K562 (cell line): ENCODE measurements around the gene LEO1. TPM values are rescaled to one million over a fixed set of nuclear protein-coding genes. Genes with fewer than 3 reads are reported as not detected.

ENCODE experiments used
- ATAC-seq: fragments of 200-7000 bp; cut with Tn5 transposase; 3 replicates; pipeline ENCODE4 v1.9.1; 2020; ENCODE audit warnings: moderate library complexity
- BruUV-seq: library from RNA; stranded (reverse); fragments of 400-500 nt; replicated peaks from 2 replicates; lab custom pipeline; 2021; lab: Mats Ljungman, UMichigan
- CTCF ChIA-PET: fragments of 300-600 bp; formaldehyde crosslinking; extraction: SDS; loops from one replicate; lab custom pipeline; 2021; ENCODE audit warnings: low intra/inter-chr PET ratio; lab: Yijun Ruan, JAX
- POLR2A ChIA-PET: fragments of 300-600, 350-650 bp; sonication (Branson Sonifier 250); formaldehyde crosslinking; extraction: SDS; loops from one replicate; lab custom pipeline; 2021; ENCODE audit warnings: antibody characterized with exemption, inconsistent platforms; lab: Yijun Ruan, JAX
- DNase-seq, 4 experiments: peaks; one replicate each; pipeline versions ENCODE4 v3.0.0 to v3.0.0-alpha.2; 2011 to 2018; ENCODE audit warnings: low spot score in 3 of 4, mixed read lengths in 3 of 4; ENCODE audit errors: extremely low read depth in 1 of 4
- FAIRE-seq: peaks from 2 replicates; lab custom pipeline; 2011; peaks lifted over from hg19 to GRCh38; lab: Jason Lieb, UNC
- H2AFZ ChIP-seq: 2 replicates; pipeline ENCODE4 v1.6.0; 2011; ENCODE audit warnings: low read depth, low read length, control low read depth, inconsistent platforms
- H3K27ac ChIP-seq: fragments of 200-600 bp; 3 replicates; pipeline ENCODE4 v1.8.0; 2011; ENCODE audit warnings: low read depth, mild to moderate bottlenecking, control low read depth, inconsistent platforms, low read length, moderate library complexity, mixed read lengths; ENCODE audit errors: extremely low read depth
- H3K27me3 ChIP-seq, 2 experiments: fragments of 300-600 bp in 1 of 2; 2 replicates in 1 of 2; 3 replicates in 1 of 2; pipeline versions ENCODE4 v1.6.0 to v1.8.0; 2011; ENCODE audit warnings: inconsistent platforms in 2 of 2, low read length in 2 of 2, mild to moderate bottlenecking in 1 of 2, mixed read lengths in 1 of 2, moderate library complexity in 1 of 2; ENCODE audit not compliant: control insufficient read depth in 2 of 2, insufficient read depth in 2 of 2
- H3K36me3 ChIP-seq: fragments of 300-600 bp; 3 replicates; pipeline ENCODE4 v1.8.0; 2011; ENCODE audit warnings: mild to moderate bottlenecking, low read length, inconsistent platforms; ENCODE audit not compliant: control insufficient read depth, insufficient read depth
- H3K4me1 ChIP-seq, 2 experiments: fragments of 200-600 bp in 1 of 2; replicated peaks in 1 of 2; 2 replicates in 1 of 2; 3 replicates in 1 of 2; pipeline versions ENCODE4 v1.5.1 to v1.8.0; 2011; ENCODE audit warnings: inconsistent platforms in 2 of 2, low read length in 2 of 2, mild to moderate bottlenecking in 1 of 2, mixed read lengths in 1 of 2, moderate library complexity in 1 of 2; ENCODE audit not compliant: control insufficient read depth in 2 of 2, insufficient read depth in 2 of 2
- H3K4me2 ChIP-seq: 2 replicates; pipeline ENCODE4 v1.6.1; 2011; ENCODE audit warnings: low read length, control low read depth, inconsistent platforms, mixed read lengths; ENCODE audit not compliant: insufficient read depth
- H3K4me3 ChIP-seq: fragments of 200-600 bp; sonication (generic), shearing (Covaris generic); 2 replicates; pipeline ENCODE4 v1.5.1; 2016; ENCODE audit warnings: control low read depth, inconsistent platforms
- H3K79me2 ChIP-seq: fragments of 200-600 bp; 3 replicates; pipeline ENCODE4 v1.8.0; 2011; ENCODE audit warnings: low read length, inconsistent platforms; ENCODE audit not compliant: control insufficient read depth, insufficient read depth
- H3K9ac ChIP-seq, 2 experiments: 2 replicates each; pipeline versions ENCODE4 v1.6.0 to v1.6.1; 2011; ENCODE audit warnings: low read depth in 2 of 2, low read length in 2 of 2, control low read depth in 1 of 2, inconsistent platforms in 1 of 2, mild to moderate bottlenecking in 1 of 2, mixed read lengths in 1 of 2; ENCODE audit not compliant: insufficient read depth in 1 of 2
- H3K9me1 ChIP-seq: one replicate; pipeline ENCODE4 v1.6.0; 2011; ENCODE audit warnings: inconsistent platforms, mild to moderate bottlenecking, low read length, moderate library complexity; ENCODE audit not compliant: control insufficient read depth, insufficient read depth
- H3K9me3 ChIP-seq: replicated peaks from 2 replicates; pipeline ENCODE4 v1.5.1; 2011; ENCODE audit warnings: low read depth, low read length, inconsistent platforms; ENCODE audit not compliant: control insufficient read depth, insufficient read depth
- H4K20me1 ChIP-seq: replicated peaks from 2 replicates; pipeline ENCODE4 v1.6.1; 2011; ENCODE audit warnings: low read length, inconsistent platforms, mixed read lengths; ENCODE audit not compliant: control insufficient read depth, insufficient read depth
- ATF1 ChIP-seq, 2 experiments: fragments of 450-650 bp in 1 of 2; IDR thresholded peaks; 2 replicates each; pipeline ENCODE4 v1.6.1; 2016; ENCODE audit warnings: missing compliant biosample characterization in 1 of 2, missing genetic modification characterization in 1 of 2
- ELF2 ChIP-seq: fragments of 250-450 bp; sonication (Bioruptor Pico); IDR thresholded peaks from 2 replicates; pipeline ENCODE4 v1.5.0; 2021; ENCODE audit warnings: mild to moderate bottlenecking
- ESRRA ChIP-seq: fragments of 450-650 bp; IDR thresholded peaks from 2 replicates; pipeline ENCODE4 v1.6.1; 2014; ENCODE audit warnings: low read depth, mild to moderate bottlenecking, moderate library complexity, borderline replicate concordance
- ESRRB ChIP-seq: fragments of 250-450 bp; sonication (Bioruptor Pico); IDR thresholded peaks from 2 replicates; pipeline ENCODE4 v1.5.0; 2020; ENCODE audit warnings: mild to moderate bottlenecking, moderate library complexity, borderline replicate concordance
- IFI16 ChIP-seq: fragments of 250-450 bp; sonication (Bioruptor Pico); IDR thresholded peaks from 2 replicates; pipeline ENCODE4 v2.1.2; 2022; ENCODE audit warnings: mild to moderate bottlenecking, inconsistent platforms
- KDM5B ChIP-seq: fragments of 200-600 bp; sonication (generic); IDR thresholded peaks from 2 replicates; pipeline ENCODE4 v1.6.1; 2012; ENCODE audit warnings: low read depth, mild to moderate bottlenecking, moderate library complexity, low read length, control low read depth, inconsistent platforms; ENCODE audit not compliant: insufficient replicate concordance
- LARP7 ChIP-seq: fragments of 450-650 bp; IDR thresholded peaks from 2 replicates; pipeline ENCODE4 v1.6.1; 2016
- PHB ChIP-seq: fragments of 250-450 bp; sonication (Bioruptor Pico); IDR thresholded peaks from 2 replicates; pipeline ENCODE4 v1.5.0; 2021
- PKNOX1 ChIP-seq: fragments of 450-650 bp; IDR thresholded peaks from 2 replicates; pipeline ENCODE4 v1.6.1; 2016
- PREB ChIP-seq: sonication (generic); formaldehyde crosslinking; IDR thresholded peaks from 2 replicates; pipeline ENCODE4 v1.8.1; 2023; ENCODE audit warnings: mild to moderate bottlenecking, missing genetic modification reagents
- RFX7 ChIP-seq: fragments of 250-450 bp; sonication (Bioruptor Pico); IDR thresholded peaks from 2 replicates; pipeline ENCODE4 v1.5.1; 2021; ENCODE audit warnings: mild to moderate bottlenecking
- SIX5 ChIP-seq, 2 experiments: IDR thresholded peaks; 2 replicates each; pipeline ENCODE4 v1.6.1; 2011; ENCODE audit warnings: low read length in 2 of 2, borderline replicate concordance in 1 of 2, low read depth in 1 of 2, mild to moderate bottlenecking in 1 of 2, moderate library complexity in 1 of 2; ENCODE audit not compliant: insufficient read depth in 1 of 2
- ZKSCAN1 ChIP-seq: fragments of 150-350 bp; IDR thresholded peaks from 2 replicates; pipeline ENCODE4 v1.6.1; 2016; ENCODE audit warnings: low read depth, low read length
- ZNF134 ChIP-seq: fragments of 250-450 bp; sonication (Bioruptor Pico); conservative IDR thresholded peaks from 2 replicates; pipeline ENCODE4 v1.4.0; 2020
- ZNF445 ChIP-seq: fragments of 250-450 bp; sonication (Bioruptor Pico); IDR thresholded peaks from 2 replicates; pipeline ENCODE4 v1.4.0; 2020; ENCODE audit warnings: low read depth, mild to moderate bottlenecking, moderate library complexity
- ZNF511 ChIP-seq: sonication (generic); formaldehyde crosslinking; IDR thresholded peaks from 2 replicates; pipeline ENCODE4 v1.8.0; 2022; ENCODE audit warnings: mild to moderate bottlenecking, missing genetic modification reagents
- ZNF766 ChIP-seq: fragments of 200-800 bp; sonication (Bioruptor generic); conservative IDR thresholded peaks from 2 replicates; pipeline ENCODE4 v1.6.1; 2016; ENCODE audit warnings: missing genetic modification characterization, missing compliant biosample characterization
- ZSCAN32 ChIP-seq: fragments of 450-650 bp; formaldehyde crosslinking; IDR thresholded peaks from 2 replicates; pipeline ENCODE4 v1.4.0; 2020; ENCODE audit warnings: mild to moderate bottlenecking, moderate library complexity
- WGBS: fragments of 100-300 bp; shearing (Covaris generic); methylation state at CpG from one replicate; pipeline ENCODE4 v1.1.6; 2016; ENCODE audit warnings: low coverage, mixed read lengths; ENCODE audit not compliant: insufficient coverage; ENCODE audit errors: missing lambda C conversion rate; 5-methylcytosine and 5-hydroxymethylcytosine counted together
- in situ Hi-C: fragments of 300-500 bp; cut with MboI; formaldehyde crosslinking; loops from 4 replicates; pipeline ENCODE4 v1.15.0; 2018; ENCODE audit warnings: inconsistent platforms, mixed read lengths
- intact Hi-C: fragments of 100-400 bp; cut with micrococcal nuclease; formaldehyde crosslinking; loops from 2 replicates; pipeline ENCODE4 v1.14.2; 2022
- polyA plus RNA-seq, 8 experiments: library from polyadenylated mRNA; depleted of rRNA in 4 of 8; stranded (reverse) in 5 of 8; unstranded in 3 of 8; fragments of >200 nt; fragmentation: Nextera tagmentation in 2 of 8; fragmentation: Illumina TruSeq in 1 of 8; extraction: Ambion mirVana in 2 of 8; extraction: Trizol in 1 of 8; gene quantifications; 2 replicates each; pipeline versions ENCODE4 v1.2.1 to v1.2.3, GENCODE V29; 2011 to 2014; ENCODE audit warnings: inconsistent platforms in 1 of 8, missing spikeins in 1 of 8
- total RNA-seq, 7 experiments: library from RNA; depleted of rRNA in 6 of 7; stranded (reverse); fragments of >200 nt in 6 of 7; fragmentation: Illumina TruSeq in 2 of 7; extraction: Trizol in 2 of 7; gene quantifications; 2 replicates each; pipeline versions ENCODE4 v1.2.1 to v1.2.3, GENCODE V29; 2011 to 2021; ENCODE audit warnings: low replicate concordance in 1 of 7
- TF ChIP-seq, protein P1 (sequence below), 2 experiments: fragments of 450-650 bp; IDR thresholded peaks; 2 replicates each; pipeline ENCODE4 v1.6.1; 2016

The LEO1 gene
- total and polyA plus RNA-seq, 9 of the 15 experiments (the other 6 are each of a cell fraction or from before 2014, with no cell fraction given): 8.4 to 48.3 (median 37.9) TPM

DNA sequence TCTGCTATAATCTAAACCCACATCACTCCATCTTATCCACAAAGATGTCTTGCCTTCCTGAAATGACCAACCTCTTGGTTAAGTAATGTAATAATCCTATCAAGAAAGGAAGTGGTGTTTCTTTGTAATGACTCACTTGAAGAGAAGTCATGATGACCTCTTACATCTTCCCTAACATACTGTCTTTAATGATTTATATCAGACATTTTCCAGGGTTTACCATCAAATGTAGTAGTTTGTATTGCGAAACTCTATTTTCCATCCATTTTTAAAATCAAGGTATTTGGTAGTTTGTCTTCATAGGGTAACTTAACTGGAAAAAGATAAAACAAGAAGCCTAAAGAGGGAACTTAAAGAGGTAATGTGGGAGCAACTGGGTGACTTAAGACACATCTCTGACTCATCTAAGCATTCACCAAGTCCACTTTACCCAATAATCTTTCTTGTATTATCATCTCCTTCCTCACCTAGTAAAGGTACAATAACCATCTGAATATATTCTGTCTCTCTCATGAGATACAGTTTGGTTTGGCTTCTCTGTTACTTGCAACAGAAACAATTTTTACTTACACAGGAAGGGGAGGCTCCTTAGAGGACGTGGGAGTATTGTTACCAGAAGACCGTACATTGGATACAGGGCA, 41.7 kb upstream of the LEO1 start:
- peak overlapping the region; percentile 57; the same call in 2 of the 3 replicates for H3K27ac ChIP-seq
- no peaks in the 10 kb centered on the region for H4K20me1 ChIP-seq
- CTCF ChIA-PET: no interaction called here
- FAIRE-seq (no peak), ATAC-seq (peak; percentile 22; the same call in 2 of the 3 replicates), DNase-seq (peak in 2 of 4 experiments; percentile 19 to 36)
- H2AFZ ChIP-seq: peak overlapping the region; percentile 41
- no peak overlapping the region for H3K9ac ChIP-seq
- H3K36me3 ChIP-seq: no peaks in the 10 kb centered on the region
- peaks cover 3% of the 10 kb centered on the region for H3K9me1 ChIP-seq
- H3K4me3 ChIP-seq: no peak overlapping the region
- WGBS: 39% methylated on average over 3 of the region's 3 CpGs
- intact Hi-C loops: no loop called here
- POLR2A ChIA-PET: interaction anchor here (0.6 kb wide), 1 partner anchor 693 kb away, joined by 3 read pairs; no protein-coding TSS in a partner anchor
- H3K4me1 ChIP-seq: peaks cover 14 to 41% of the 10 kb centered on the region in 2 experiments
- no peaks in the 10 kb centered on the region for H3K9me3 ChIP-seq
- no peak overlapping the region for H3K4me2 ChIP-seq
- H3K27me3 ChIP-seq: no peaks in the 10 kb centered on the region
- no TSS peak for BruUV-seq
- H3K79me2 ChIP-seq: peaks cover under 1% of the 10 kb centered on the region; the same call in 2 of the 3 replicates
- in situ Hi-C loops: no loop called here
- no peak for TF ChIP-seq ZNF134 (CRISPR knock-in tag)
- TF ChIP-seq, protein P1, sequence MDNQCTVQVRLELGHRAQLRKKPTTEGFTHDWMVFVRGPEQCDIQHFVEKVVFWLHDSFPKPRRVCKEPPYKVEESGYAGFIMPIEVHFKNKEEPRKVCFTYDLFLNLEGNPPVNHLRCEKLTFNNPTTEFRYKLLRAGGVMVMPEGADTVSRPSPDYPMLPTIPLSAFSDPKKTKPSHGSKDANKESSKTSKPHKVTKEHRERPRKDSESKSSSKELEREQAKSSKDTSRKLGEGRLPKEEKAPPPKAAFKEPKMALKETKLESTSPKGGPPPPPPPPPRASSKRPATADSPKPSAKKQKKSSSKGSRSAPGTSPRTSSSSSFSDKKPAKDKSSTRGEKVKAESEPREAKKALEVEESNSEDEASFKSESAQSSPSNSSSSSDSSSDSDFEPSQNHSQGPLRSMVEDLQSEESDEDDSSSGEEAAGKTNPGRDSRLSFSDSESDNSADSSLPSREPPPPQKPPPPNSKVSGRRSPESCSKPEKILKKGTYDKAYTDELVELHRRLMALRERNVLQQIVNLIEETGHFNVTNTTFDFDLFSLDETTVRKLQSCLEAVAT (IDR thresholded peaks at IDR 0.05): no peak
- no peak for TF ChIP-seq PHB
- TF ChIP-seq ELF2 (CRISPR knock-in tag): no peak
- TF ChIP-seq SIX5 (IDR thresholded peaks at IDR 0.05; ENCODE audit: borderline replicate concordance in 1 of 2, insufficient read depth in 1 of 2, low read depth in 1 of 2, low read length in 2 of 2): no peak
- TF ChIP-seq PKNOX1: peak; percentile 77
- no peak for TF ChIP-seq ZNF511 (CRISPR knock-in tag)
- no peak for TF ChIP-seq ESRRB (CRISPR knock-in tag)
- no peak for TF ChIP-seq RFX7
- TF ChIP-seq ZNF766 (CRISPR knock-in tag): no peak
- no peak for TF ChIP-seq ZNF445 (CRISPR knock-in tag)
- TF ChIP-seq LARP7: no peak
- no peak for TF ChIP-seq IFI16
- no peak for TF ChIP-seq KDM5B
- TF ChIP-seq PREB (CRISPR knock-in tag): no peak
- no peak for TF ChIP-seq ZKSCAN1
- TF ChIP-seq ATF1 (CRISPR knock-in tag; IDR thresholded peaks at IDR 0.05): no peak
- no peak for TF ChIP-seq ATF1 (tag; IDR thresholded peaks at IDR 0.05)
- TF ChIP-seq ZSCAN32 (CRISPR knock-in tag): no peak
- no peak for TF ChIP-seq ESRRA
